ENCODE measurements around the gene MCM8.

DNA sequence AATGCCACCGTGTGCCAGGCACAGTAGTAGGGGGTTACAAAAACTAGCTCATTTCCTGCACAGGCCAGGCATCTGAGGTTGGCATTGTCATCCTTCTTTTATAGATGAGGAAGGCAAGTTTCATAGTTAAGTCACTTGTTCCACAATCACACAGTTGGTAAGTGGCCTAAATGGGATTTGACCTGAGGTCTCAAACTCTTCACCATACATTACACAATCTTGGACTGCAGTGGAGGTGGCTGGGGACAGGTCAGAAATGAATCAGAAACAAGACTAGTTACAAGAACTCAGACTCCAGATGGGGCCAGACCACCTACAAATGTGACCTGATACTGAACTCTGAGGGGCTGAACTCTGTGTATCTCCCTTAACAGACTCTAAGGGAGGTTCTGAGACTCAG lies 49.5 kb upstream of the MCM8 start:
- TF ChIP-seq, protein P1, sequence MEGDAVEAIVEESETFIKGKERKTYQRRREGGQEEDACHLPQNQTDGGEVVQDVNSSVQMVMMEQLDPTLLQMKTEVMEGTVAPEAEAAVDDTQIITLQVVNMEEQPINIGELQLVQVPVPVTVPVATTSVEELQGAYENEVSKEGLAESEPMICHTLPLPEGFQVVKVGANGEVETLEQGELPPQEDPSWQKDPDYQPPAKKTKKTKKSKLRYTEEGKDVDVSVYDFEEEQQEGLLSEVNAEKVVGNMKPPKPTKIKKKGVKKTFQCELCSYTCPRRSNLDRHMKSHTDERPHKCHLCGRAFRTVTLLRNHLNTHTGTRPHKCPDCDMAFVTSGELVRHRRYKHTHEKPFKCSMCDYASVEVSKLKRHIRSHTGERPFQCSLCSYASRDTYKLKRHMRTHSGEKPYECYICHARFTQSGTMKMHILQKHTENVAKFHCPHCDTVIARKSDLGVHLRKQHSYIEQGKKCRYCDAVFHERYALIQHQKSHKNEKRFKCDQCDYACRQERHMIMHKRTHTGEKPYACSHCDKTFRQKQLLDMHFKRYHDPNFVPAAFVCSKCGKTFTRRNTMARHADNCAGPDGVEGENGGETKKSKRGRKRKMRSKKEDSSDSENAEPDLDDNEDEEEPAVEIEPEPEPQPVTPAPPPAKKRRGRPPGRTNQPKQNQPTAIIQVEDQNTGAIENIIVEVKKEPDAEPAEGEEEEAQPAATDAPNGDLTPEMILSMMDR (IDR thresholded peaks at IDR 0.05), result no peak
- no peak for TF ChIP-seq POLR2A (IDR thresholded peaks at IDR 0.05)

All from vagina (tissue), 2 donors.